ENCODE measurements around the gene TTC27.
A peak's percentile ranks its signal among the peaks of the same experiment; 100 is the strongest.
"Not testable (repeated sequence)": the region's sequence is repeated elsewhere in the genome, so short reads cannot be mapped to it uniquely, and the experiment has no call there.

TTC27 gene

GRCh38 chr2:32862269-32863055 lies 234.6 kb downstream of the TTC27 start:
- DNase-seq = peak; percentile 2

GRCh38 chr2:32863326-32863725 lies 235.5 kb downstream of the TTC27 start:
- DNase-seq = no peak

- no peak for DNase-seq
These were observed 236.0 kb downstream of the TTC27 start for GRCh38 chr2:32863803-32864202.

GRCh38 chr2:32864334-32865111 lies 236.7 kb downstream of the TTC27 start:
- no peak for DNase-seq

- no peak for DNase-seq
These were observed 237.7 kb downstream of the TTC27 start for GRCh38 chr2:32865399-32866068.

- DNase-seq = not testable (repeated sequence)
These were observed 238.6 kb downstream of the TTC27 start for GRCh38 chr2:32866462-32866861.

All from inflammatory macrophage treated with lipopolysaccharide for 4 hours (primary cell).